Measurements from ENCODE around the gene B9D1.
A peak's percentile ranks its signal among the peaks of the same experiment; 100 is the strongest.

The B9D1 gene

GRCh38 chr17:19362277-19363113 is at the start of gene B9D1:
B9D1 (minus strand) TSS chr17:19362723; CDS start chr17:19362569, 154 bp downstream.
- DNase-seq, result peak; percentile 94

- no peak for DNase-seq
These were observed 49.1 kb upstream of the B9D1 start for GRCh38 chr17:19411631-19412030.

GRCh38 chr17:19410875-19411620 is 48.5 kb upstream of the B9D1 start, which contains the start of gene RNF112:
RNF112 (plus strand) TSS chr17:19411232; CDS start chr17:19411409, 177 bp downstream.
- DNase-seq, result no peak

GRCh38 chr17:19410091-19410490 is 47.6 kb upstream of the B9D1 start:
- no peak for DNase-seq

DNA sequence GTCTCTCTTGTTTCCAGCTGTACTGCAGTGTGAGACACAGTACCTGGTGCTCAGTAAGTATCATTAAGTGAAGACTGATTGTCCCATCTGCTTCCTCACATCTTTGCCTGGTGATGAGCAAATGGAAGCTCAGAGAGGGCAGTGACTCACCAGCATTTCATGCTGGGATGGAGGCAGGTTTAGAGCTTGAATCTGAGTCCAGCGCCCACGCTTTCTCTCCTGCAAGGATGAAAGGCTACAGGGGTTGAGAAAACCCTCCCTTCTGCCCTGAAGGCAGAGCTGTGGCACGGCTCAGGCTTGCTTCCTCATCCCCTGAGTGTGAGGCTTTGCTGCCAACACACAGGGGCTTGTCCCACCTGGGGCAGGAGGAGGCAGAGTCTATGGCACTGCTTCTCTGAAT is 47.0 kb upstream of the B9D1 start:
- peak; percentile 23 for DNase-seq

DNA sequence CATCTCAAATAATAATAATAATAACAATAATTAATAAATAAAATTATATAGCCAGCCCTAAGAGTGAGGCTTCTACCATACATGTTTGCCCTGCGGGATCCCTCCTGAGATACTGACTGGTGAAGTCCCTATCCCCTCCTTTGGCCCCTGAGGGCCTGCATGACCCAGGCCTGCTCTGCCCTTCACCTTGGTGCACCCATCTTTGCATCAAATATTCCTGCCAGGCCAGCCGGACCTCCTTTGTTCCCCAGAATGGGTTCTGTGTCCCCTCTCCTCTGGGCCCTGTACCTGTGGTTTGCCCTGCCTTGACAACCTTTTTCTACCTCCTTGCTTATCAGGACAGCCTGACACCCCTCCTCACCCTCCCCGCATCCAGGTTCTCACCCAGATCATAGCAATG is 46.5 kb upstream of the B9D1 start:
- DNase-seq, result no peak

DNA sequence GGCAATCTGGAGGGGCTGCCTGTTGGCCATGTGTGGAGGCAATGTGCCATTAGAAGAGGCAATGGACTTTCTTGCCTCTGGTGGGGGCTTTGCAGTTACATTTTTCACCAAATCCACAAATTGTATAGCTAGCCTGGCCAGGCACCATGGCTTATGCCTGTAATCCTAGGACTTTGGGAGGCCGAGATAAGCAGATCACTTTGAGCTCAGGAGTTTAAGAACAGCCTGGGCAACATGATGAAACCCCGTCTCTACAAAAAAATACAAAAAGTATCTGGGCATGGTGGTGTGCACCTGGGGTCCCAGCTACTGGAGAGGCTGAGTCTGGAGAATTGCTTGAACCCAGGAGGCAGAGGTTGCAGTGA is 45.8 kb upstream of the B9D1 start:
- no peak for DNase-seq

DNA sequence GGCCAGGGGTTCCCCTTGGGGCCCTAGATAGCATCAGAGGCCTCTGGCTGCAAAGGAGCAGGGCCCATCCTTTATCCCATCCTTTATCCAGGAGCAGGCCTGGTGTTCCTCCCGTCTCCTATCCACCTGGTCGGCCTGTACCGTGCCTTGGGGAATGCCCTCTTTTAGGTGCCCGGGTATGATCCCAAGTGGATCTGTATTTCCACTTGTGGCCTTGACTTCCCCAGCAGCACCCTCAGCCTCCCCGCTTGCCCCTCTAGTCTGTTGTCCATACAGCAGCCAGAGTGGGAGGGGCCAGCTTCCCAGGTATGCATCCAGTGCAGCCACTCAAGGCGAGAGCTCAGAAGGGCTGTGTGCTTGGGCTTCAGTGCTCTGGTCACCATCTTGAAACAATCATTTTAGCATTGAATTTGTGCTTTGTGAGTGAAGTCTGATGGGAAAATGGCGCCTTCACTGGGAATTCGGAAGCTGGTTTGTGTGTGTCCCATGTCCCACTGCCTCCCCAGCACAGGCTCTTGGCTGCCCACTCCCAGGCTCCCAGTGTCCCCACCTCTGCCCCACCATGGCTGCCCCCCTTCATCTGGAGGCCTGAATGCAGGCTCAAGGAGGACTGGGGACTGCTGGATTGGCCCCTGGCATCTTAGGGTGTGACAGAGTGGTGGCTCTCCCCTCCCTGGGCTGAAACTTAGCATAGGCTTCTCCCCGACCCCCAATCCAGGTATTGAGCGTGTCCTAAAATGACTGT is 45.2 kb upstream of the B9D1 start:
- no peak for DNase-seq

GRCh38 chr17:19405114-19405513 is 42.6 kb upstream of the B9D1 start:
- DNase-seq, result no peak

DNA sequence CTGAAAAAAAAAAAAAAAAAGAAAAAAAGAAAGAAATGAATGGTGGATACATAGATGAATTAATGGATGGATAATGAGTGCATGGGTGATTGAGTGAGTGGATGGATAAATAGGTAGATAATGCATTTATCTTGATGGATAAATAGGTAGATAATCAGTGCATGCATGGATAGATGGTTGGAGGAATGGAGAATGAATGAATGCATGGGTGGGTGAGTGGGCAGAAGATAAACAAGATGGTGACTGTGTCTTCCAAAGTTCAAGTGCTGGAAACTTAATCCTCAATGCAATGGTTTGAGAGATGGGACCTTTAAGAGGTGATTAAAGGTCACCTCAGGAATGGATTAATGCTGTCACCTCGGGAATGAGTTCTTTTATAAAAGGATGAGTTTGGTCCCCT is 41.7 kb upstream of the B9D1 start:
- no peak for DNase-seq

GRCh38 chr17:19403021-19403420 is 40.5 kb upstream of the B9D1 start:
- no peak for DNase-seq

DNA sequence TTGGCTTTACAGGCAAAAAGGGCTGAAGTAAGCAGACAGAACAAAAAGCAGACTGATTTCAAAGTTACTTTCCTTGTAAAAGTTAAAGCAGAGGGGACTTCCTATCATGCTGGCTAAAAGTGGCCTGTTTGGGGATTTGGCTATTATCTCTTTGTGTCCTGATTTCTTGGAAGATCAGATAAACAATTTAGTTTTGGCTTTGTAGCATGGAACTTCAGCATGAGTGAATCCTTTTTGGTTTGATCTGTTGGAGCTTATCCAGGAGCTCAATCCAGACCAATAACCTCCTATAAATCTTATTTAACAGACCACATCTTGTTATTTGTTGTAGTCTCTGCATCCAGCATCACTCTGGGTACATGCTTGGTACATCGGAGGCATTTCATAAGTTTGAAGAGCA is 39.6 kb upstream of the B9D1 start:
- no peak for DNase-seq

- no peak for DNase-seq
These were observed 38.9 kb upstream of the B9D1 start for GRCh38 chr17:19401321-19402010.

- no peak for DNase-seq
These were observed 37.4 kb upstream of the B9D1 start for GRCh38 chr17:19399750-19400450.

DNA sequence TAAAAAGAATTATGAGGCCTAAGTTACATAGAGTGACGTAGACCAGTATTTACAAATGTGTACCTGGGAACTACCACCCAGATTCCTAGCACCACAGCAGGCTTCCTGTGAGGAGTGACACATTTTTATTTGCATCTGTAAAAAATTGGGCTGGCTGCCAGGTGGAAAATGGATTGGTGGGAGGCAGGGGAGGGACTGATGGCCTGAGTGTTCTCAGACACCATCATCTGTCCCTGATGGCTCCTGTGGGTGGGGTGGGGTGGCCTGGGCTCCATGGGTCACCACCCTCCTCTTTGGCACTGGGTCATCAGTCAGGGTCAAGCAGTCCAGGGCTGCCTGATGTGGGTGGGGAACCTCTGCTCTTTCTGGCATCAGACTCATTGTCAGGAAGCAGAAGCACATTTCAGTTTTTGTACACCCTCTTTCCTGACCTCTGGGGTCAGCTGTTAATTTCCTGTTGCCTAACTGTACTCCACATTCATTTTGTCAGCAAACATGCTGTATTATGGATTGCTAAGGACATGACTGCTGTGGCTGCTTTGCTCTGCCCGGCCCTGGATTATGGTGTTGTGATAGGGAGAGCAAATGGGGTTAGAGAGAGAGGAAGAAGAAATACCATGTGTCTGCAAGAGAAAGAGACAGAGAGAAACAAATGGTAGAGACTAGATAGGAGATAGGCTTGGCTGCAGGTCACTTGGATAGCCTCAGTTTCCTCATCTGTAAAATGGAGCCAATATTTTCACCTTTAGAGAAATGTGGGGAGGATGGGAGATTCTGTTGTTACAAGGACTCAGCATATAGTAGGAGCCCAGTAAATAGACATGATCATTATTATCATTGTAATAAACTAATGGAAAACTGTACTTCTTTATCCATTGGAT is 36.0 kb upstream of the B9D1 start:
- DNase-seq, result no peak

DNA sequence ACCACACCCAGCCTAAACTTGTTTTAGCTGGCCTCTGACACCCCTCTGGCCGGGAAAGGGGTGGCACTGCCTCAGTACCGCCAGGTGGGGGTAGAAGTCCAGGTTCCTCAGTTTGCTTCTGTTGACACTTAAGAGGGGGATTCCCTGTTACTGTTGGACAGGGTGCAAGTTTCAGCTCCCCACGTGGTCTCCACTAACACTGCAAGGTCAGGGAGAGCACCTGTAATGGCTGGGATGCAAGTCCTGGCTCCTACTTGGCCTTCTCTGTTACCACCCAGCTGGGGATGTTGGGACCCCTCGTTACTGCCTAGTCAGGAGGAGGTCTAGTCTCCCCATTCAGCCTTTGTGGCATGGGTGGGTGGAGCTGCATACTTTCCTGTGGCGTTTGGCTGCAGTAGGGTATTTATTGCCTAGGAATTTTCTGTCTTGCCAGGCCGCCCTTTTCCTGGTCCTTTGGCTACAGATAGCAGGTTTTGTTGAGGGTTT is 35.1 kb upstream of the B9D1 start:
- no peak for DNase-seq

DNA sequence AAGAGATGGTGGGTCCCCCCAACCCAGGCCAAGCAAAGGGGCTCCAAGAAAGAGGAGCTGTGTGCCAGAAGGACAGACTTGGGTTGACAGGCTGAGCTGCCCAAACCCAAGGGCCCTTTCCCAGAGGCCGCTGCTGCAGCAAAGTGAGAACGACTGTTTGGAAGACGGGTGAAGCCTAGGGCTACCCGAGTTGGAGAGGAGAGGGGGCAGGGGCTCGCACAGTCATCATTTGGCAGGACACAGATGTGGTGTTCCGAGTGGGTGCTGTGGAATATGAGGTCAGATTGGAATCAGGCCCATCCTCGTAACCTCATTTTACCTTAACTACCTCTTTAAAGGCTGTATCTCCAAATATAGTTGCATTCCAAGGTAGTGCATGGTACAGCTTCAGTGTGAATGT is 29.8 kb upstream of the B9D1 start:
- DNase-seq, result no peak

- no peak for DNase-seq
These were observed 28.9 kb upstream of the B9D1 start for GRCh38 chr17:19391432-19391831.

GRCh38 chr17:19390951-19391350 is 28.4 kb upstream of the B9D1 start:
- no peak for DNase-seq

DNA sequence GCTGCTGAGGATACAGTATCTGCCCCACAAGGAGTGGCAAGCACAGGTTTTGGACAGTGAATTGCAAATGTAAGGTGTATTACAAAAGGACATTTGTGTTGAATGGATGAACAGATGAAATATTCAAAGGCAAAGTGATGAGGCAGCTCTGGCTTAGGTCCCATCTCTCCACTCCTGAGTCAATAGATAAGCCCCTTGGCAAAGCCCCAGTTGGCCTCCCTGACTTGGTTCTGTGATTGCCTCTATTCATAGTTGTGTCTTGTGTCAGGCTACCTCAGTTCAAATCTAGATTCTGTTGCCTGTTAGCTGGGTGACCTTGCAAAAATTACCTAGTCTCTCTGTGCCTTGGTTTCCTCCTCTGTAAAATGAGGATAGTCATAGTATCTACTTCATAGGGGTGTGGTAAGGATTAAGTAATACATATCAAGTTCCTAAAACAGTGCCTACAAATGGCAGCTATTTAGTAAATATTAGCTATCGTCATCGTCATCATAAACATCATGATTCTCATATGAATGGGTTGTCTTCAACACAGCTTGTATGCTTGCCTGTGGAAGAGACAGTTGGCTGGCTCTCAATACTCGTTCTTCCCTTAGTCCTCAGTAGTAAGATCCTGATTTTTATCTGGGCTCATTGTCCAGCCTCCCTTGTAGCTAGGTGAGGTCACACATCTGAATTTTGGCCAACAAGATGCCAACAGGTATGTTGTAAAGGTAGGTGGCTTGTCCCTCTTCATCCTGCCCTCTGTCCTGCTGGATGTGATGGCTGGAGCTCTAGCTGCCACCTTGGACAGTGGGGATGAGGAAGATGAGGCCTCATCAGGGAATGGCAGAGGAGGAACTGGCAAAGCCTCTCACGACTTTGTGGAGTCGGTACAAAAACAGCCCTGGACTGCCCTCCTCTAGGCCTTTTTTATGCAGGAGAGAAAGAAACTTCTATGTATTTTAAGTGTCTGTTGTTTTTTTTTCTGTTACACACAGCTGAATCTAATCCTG is 26.6 kb upstream of the B9D1 start:
- no peak for DNase-seq

Data from kidney glomerular epithelial cell (primary cell).